HL-60/S4 (cell line): ENCODE measurements around the gene PLEKHA6.

Source experiments
- in situ Hi-C: fragments of 300-500 bp; cut with MboI; formaldehyde crosslinking; loops from 2 replicates; pipeline ENCODE4 v1.14.3; 2022; ENCODE audit warnings: low sequenced_read_pairs

Gene PLEKHA6

DNA sequence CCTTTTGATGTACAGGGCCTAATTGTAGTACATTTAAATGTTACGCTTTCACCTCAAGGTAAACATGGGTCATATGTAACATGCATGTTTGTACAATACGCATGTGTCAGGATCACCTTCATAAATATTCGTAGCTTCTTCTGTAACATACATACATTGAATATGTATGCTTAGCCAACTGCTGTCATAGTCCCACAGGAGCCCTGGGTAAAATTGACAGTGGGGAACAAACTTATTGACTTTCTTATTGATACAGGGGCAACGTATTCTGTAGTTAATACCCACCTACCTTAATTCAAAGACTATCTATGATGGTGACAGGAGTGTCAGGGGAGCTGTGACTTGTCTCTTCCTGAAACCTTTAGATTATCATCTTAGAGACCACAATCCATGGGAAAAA lies 189.9 kb downstream of the PLEKHA6 start:
- in situ Hi-C loops = loop anchor here (10.0 kb wide), 1 partner anchor 205 kb away; no protein-coding TSS in a partner anchor
